HCT116 (cell line): ENCODE data around the gene CHRNB2. TPM values are rescaled to one million over a fixed set of nuclear protein-coding genes. Genes with fewer than 3 reads are reported as not detected.

Experiments used
- ATAC-seq: fragments of 200-7000 bp; cut with Tn5 transposase; 2 replicates; pipeline ENCODE4 v1.9.1; 2020; ENCODE audit warnings: mild to moderate bottlenecking, moderate library complexity
- BruUV-seq: library from RNA; stranded (reverse); fragments of 400-500 nt; replicated peaks from 2 replicates; lab custom pipeline; 2021; lab: Mats Ljungman, UMichigan
- CTCF ChIA-PET: fragments of 300-600 bp; sonication (Branson Sonifier 250); formaldehyde crosslinking; loops from one replicate; lab custom pipeline; 2021; ENCODE audit warnings: antibody characterized with exemption; lab: Charles Lee
- POLR2A ChIA-PET: fragments of 300-600, 350-600 bp; sonication (Branson Sonifier 250); formaldehyde crosslinking; loops from one replicate; lab custom pipeline; 2021; ENCODE audit warnings: antibody characterized with exemption; lab: Charles Lee
- RAD21 ChIA-PET, 2 experiments: fragments of 300-600 bp; sonication (Branson Sonifier 250); formaldehyde crosslinking; loops; one replicate each; lab custom pipeline; 2023; ENCODE audit warnings: low total read pairs in 2 of 2; ENCODE audit not compliant: uncharacterized antibody in 2 of 2, unreplicated experiment in 2 of 2, low non-redundant PET in 1 of 2; lab: Charles Lee
- DNase-seq: peaks from one replicate; pipeline ENCODE4 v3.0.0-alpha.2; 2010; ENCODE audit warnings: low read depth, low spot score
- H2AFZ ChIP-seq: fragments of 200-600 bp; shearing (Covaris generic), sonication (generic); 2 replicates; pipeline ENCODE4 v1.6.1; 2017; ENCODE audit warnings: low read depth, mixed run types, mixed read lengths, antibody characterized with exemption, low read length; ENCODE audit not compliant: poor library complexity, severe bottlenecking
- H3K27ac ChIP-seq: 2 replicates; pipeline ENCODE4 v1.5.1; 2012; ENCODE audit warnings: low read depth, low read length
- H3K27me3 ChIP-seq: fragments of 200-600 bp; sonication (generic); 2 replicates; pipeline ENCODE4 v1.6.1; 2016; ENCODE audit warnings: mixed run types, low read length, mixed read lengths; ENCODE audit not compliant: insufficient read depth
- H3K36me3 ChIP-seq, 2 experiments: fragments of 200-500 bp in 1 of 2; fragments of 200-600 bp in 1 of 2; sonication (Bioruptor generic) in 1 of 2; sonication (generic) in 1 of 2; 2 replicates each; pipeline versions ENCODE4 v1.5.1 to v1.6.1; 2014 to 2016; ENCODE audit warnings: low read length in 2 of 2, inconsistent platforms in 1 of 2, mixed read lengths in 1 of 2, mixed run types in 1 of 2; ENCODE audit not compliant: insufficient read depth in 2 of 2, control insufficient read depth in 1 of 2
- H3K4me1 ChIP-seq, 2 experiments: fragments of 200-600 bp in 1 of 2; sonication (generic) in 1 of 2; 2 replicates each; pipeline versions ENCODE4 v1.5.1 to v1.6.1; 2012 to 2017; ENCODE audit warnings: low read length in 2 of 2, inconsistent platforms in 1 of 2, mild to moderate bottlenecking in 1 of 2, mixed read lengths in 1 of 2, mixed run types in 1 of 2, moderate library complexity in 1 of 2; ENCODE audit not compliant: insufficient read depth in 2 of 2, control insufficient read depth in 1 of 2
- H3K4me2 ChIP-seq: fragments of 200-600 bp; sonication (generic); 2 replicates; pipeline ENCODE4 v1.6.1; 2017; ENCODE audit warnings: mixed run types, low read length, mixed read lengths
- H3K4me3 ChIP-seq, 2 experiments: fragments of 200-600 bp in 1 of 2; sonication (generic) in 1 of 2; replicated peaks in 1 of 2; 2 replicates each; pipeline ENCODE4 v1.5.1; 2011 to 2016; ENCODE audit warnings: low read length in 2 of 2, control low read depth in 1 of 2, low read depth in 1 of 2, mild to moderate bottlenecking in 1 of 2, mixed read lengths in 1 of 2, mixed run types in 1 of 2
- H3K79me2 ChIP-seq: fragments of 200-600 bp; sonication (generic); 2 replicates; pipeline ENCODE4 v1.6.1; 2017; ENCODE audit warnings: mild to moderate bottlenecking, mixed run types, low read length, moderate library complexity, mixed read lengths; ENCODE audit not compliant: insufficient read depth
- H3K9ac ChIP-seq: fragments of 200-600 bp; sonication (generic); 2 replicates; pipeline ENCODE4 v1.6.1; 2016; ENCODE audit warnings: low read length, mixed read lengths
- H3K9me2 ChIP-seq: fragments of 200-600 bp; sonication (generic), shearing (Covaris generic); 2 replicates; pipeline ENCODE4 v1.6.1; 2017; ENCODE audit warnings: mixed run types, mild to moderate bottlenecking, moderate library complexity; ENCODE audit not compliant: insufficient read depth
- H3K9me3 ChIP-seq, 2 experiments: fragments of 200-500 bp in 1 of 2; fragments of 200-600 bp in 1 of 2; sonication (Bioruptor generic) in 1 of 2; sonication (generic) in 1 of 2; 2 replicates each; pipeline ENCODE4 v1.6.1; 2014 to 2017; ENCODE audit warnings: low read length in 2 of 2, mixed read lengths in 2 of 2, inconsistent platforms in 1 of 2, low read depth in 1 of 2, mild to moderate bottlenecking in 1 of 2, mixed run types in 1 of 2, moderate library complexity in 1 of 2; ENCODE audit not compliant: control insufficient read depth in 1 of 2, insufficient read depth in 1 of 2
- H4K20me1 ChIP-seq: fragments of 200-600 bp; sonication (generic), shearing (Covaris generic); 2 replicates; pipeline ENCODE4 v1.6.1; 2017; ENCODE audit warnings: mixed run types, mild to moderate bottlenecking, moderate library complexity; ENCODE audit not compliant: insufficient read depth
- CBX3 ChIP-seq: IDR thresholded peaks from 2 replicates; pipeline ENCODE4 v1.6.1; 2012; ENCODE audit warnings: low read depth
- CTCF ChIP-seq, 3 experiments: fragments of 200-600 bp in 1 of 3; sonication (generic) in 1 of 3; IDR thresholded peaks in 2 of 3; conservative IDR thresholded peaks in 1 of 3; 2 replicates each; pipeline ENCODE4 v1.5.1; 2012 to 2017; ENCODE audit warnings: low read depth in 2 of 3, low read length in 2 of 3, antibody characterized with exemption in 1 of 3, borderline replicate concordance in 1 of 3, control low read depth in 1 of 3, mild to moderate bottlenecking in 1 of 3, mixed read lengths in 1 of 3, mixed run types in 1 of 3, moderate library complexity in 1 of 3; ENCODE audit not compliant: insufficient read depth in 1 of 3
- ELF1 ChIP-seq: IDR thresholded peaks from 2 replicates; pipeline ENCODE4 v1.6.1; 2012; ENCODE audit warnings: low read depth, borderline replicate concordance
- REST ChIP-seq: IDR thresholded peaks from 2 replicates; pipeline ENCODE4 v1.6.1; 2012; ENCODE audit warnings: low read depth
- SP1 ChIP-seq: IDR thresholded peaks from 2 replicates; pipeline ENCODE4 v1.6.1; 2012; ENCODE audit warnings: low read depth
- SRF ChIP-seq: IDR thresholded peaks from 2 replicates; pipeline ENCODE4 v1.6.1; 2012; ENCODE audit warnings: low read depth
- YY1 ChIP-seq: IDR thresholded peaks from 2 replicates; pipeline ENCODE4 v1.6.1; 2011; ENCODE audit warnings: low read length, low read depth, moderate library complexity, mild to moderate bottlenecking; ENCODE audit not compliant: insufficient replicate concordance; ENCODE audit errors: extremely low read depth
- intact Hi-C: fragments of 100-400 bp; cut with micrococcal nuclease; formaldehyde crosslinking; loops from 2 replicates; pipeline ENCODE4 v1.10.0; 2022
- total RNA-seq: library from RNA; stranded (reverse); gene quantifications from one replicate; pipeline ENCODE4 v1.2.1, GENCODE V29; 2021; ENCODE audit not compliant: unreplicated experiment

The CHRNB2 gene
- total RNA-seq, 1 experiment from 2014 or later = not detected

GRCh38 chr1:154603317-154603716 is 35.7 kb downstream of the CHRNB2 start:
- ATAC-seq (no peak), DNase-seq (no peak)
- RAD21 ChIA-PET = no interaction called here
- Histone ChIP-seq H3K9me3 (no peaks in the 10 kb centered on the region), H3K4me2 (no peak overlapping the region), H2AFZ (no peak overlapping the region), H3K27me3 (no peaks in the 10 kb centered on the region), H3K4me1 (peaks cover 6 to 13% of the 10 kb centered on the region in 2 experiments), H3K9me2 (no peaks in the 10 kb centered on the region), H3K36me3 (peaks cover 21 to 26% of the 10 kb centered on the region in 2 experiments; a peak in 3 of 4 replicates), H3K4me3 (no peak overlapping the region), H3K79me2 (peaks cover 97% of the 10 kb centered on the region), H3K9ac (no peak overlapping the region), H4K20me1 (peaks cover 7% of the 10 kb centered on the region; the same call in 1 of the 2 replicates), H3K27ac (no peak overlapping the region)
- intact Hi-C loops = no loop called here
- POLR2A ChIA-PET = no interaction called here
- TF ChIP-seq REST (no peak), SRF (no peak), CBX3 (no peak), YY1 (no peak)
- BruUV-seq = no TSS peak
- CTCF ChIA-PET = no interaction called here

- H3K4me1 ChIP-seq = peaks cover 17 to 31% of the 10 kb centered on the region in 2 experiments
- no peak overlapping the region for H3K4me2 ChIP-seq
- ChIA-PET RAD21 (no interaction called here), POLR2A (interaction anchor here (1.1 kb wide), 1 partner anchor 10 kb away, joined by 4 read pairs; no protein-coding TSS in a partner anchor), CTCF (no interaction called here)
- H3K9me2 ChIP-seq = no peaks in the 10 kb centered on the region
- no peak overlapping the region for H3K4me3 ChIP-seq
- ATAC-seq = no peak
- peaks cover 99% of the 10 kb centered on the region for H3K79me2 ChIP-seq
- no peak overlapping the region for H3K9ac ChIP-seq
- H4K20me1 ChIP-seq = peaks cover 3% of the 10 kb centered on the region; the same call in 1 of the 2 replicates
- peaks cover 16 to 20% of the 10 kb centered on the region in 2 experiments; a peak in 3 of 4 replicates for H3K36me3 ChIP-seq
- no peaks in the 10 kb centered on the region for H3K27me3 ChIP-seq
- BruUV-seq = no TSS peak
- intact Hi-C loops = no loop called here
- DNase-seq = no peak
- no peak overlapping the region for H2AFZ ChIP-seq
- no peak for TF ChIP-seq CTCF (IDR thresholded peaks at IDR 0.05 in 2 of 3, conservative IDR thresholded peaks at IDR 0.05 in 1 of 3; ENCODE audit: borderline replicate concordance in 1 of 3, insufficient read depth in 1 of 3, low read depth in 2 of 3, low read length in 2 of 3)
- TF ChIP-seq ELF1 = no peak
- no peak for TF ChIP-seq SP1
- no peaks in the 10 kb centered on the region for H3K9me3 ChIP-seq
- no peak overlapping the region for H3K27ac ChIP-seq
Observed at GRCh38 chr1:154605534-154605933, 38.0 kb downstream of the CHRNB2 start.
